WTC11 (cell line): ENCODE measurements around the gene ANKRD11. TPM values are rescaled to one million over a fixed set of nuclear protein-coding genes. Genes with fewer than 3 reads are reported as not detected.
A peak's percentile ranks its signal among the peaks of the same experiment; 100 is the strongest.

Experiments
- ATAC-seq: fragments of 200-7000 bp; cut with Tn5 transposase; 2 replicates; pipeline ENCODE4 v1.10.0; 2021; ENCODE audit warnings: mild to moderate bottlenecking, moderate library complexity
- CTCF ChIA-PET: fragments of 300-600 bp; sonication (Branson Sonifier 250); formaldehyde crosslinking; loops from one replicate; lab custom pipeline; 2021; ENCODE audit warnings: antibody characterized with exemption; lab: Charles Lee
- POLR2A ChIA-PET: fragments of 350-600 bp; sonication (Branson Sonifier 250); formaldehyde crosslinking; loops from one replicate; lab custom pipeline; 2021; ENCODE audit warnings: antibody characterized with exemption; lab: Charles Lee
- DNase-seq: peaks from one replicate; pipeline ENCODE4 v3.0.0; 2021; ENCODE audit warnings: low spot score
- H3K27ac Mint-ChIP-seq: 2 replicates; pipeline ENCODE4 v1.8.0; 2021; ENCODE audit warnings: mixed read lengths
- H3K27me3 Mint-ChIP-seq: 2 replicates; pipeline ENCODE4 v1.8.0; 2021; ENCODE audit warnings: low read depth, mild to moderate bottlenecking, moderate library complexity, mixed read lengths
- H3K36me3 Mint-ChIP-seq: 2 replicates; pipeline ENCODE4 v1.8.0; 2021; ENCODE audit warnings: mixed read lengths
- H3K4me1 Mint-ChIP-seq: 2 replicates; pipeline ENCODE4 v1.8.0; 2022; ENCODE audit warnings: mixed read lengths
- H3K4me3 Mint-ChIP-seq: 2 replicates; pipeline ENCODE4 v1.8.0; 2021; ENCODE audit warnings: mild to moderate bottlenecking, moderate library complexity, mixed read lengths
- H3K9me3 Mint-ChIP-seq: 2 replicates; pipeline ENCODE4 v1.8.0; 2021; ENCODE audit warnings: mixed read lengths
- CBFB ChIP-seq: sonication (generic); formaldehyde crosslinking; IDR thresholded peaks from 2 replicates; pipeline ENCODE4 v1.8.1; 2022; ENCODE audit warnings: mild to moderate bottlenecking, low read depth, missing genetic modification reagents
- ESRRA ChIP-seq: sonication (generic); formaldehyde crosslinking; IDR thresholded peaks from 2 replicates; pipeline ENCODE4 v1.8.1; 2022; ENCODE audit warnings: mild to moderate bottlenecking, missing genetic modification reagents, borderline replicate concordance
- FOXK1 ChIP-seq: sonication (generic); formaldehyde crosslinking; IDR thresholded peaks from 2 replicates; pipeline ENCODE4 v1.8.0; 2022; ENCODE audit warnings: mild to moderate bottlenecking, moderate library complexity, missing genetic modification reagents
- MXD4 ChIP-seq: fragments of 250-450 bp; sonication (Bioruptor Pico); IDR thresholded peaks from 2 replicates; pipeline ENCODE4 v1.8.0; 2021; ENCODE audit warnings: mild to moderate bottlenecking, moderate library complexity, borderline replicate concordance
- NR3C1 ChIP-seq: sonication (generic); formaldehyde crosslinking; conservative IDR thresholded peaks from 2 replicates; pipeline ENCODE4 v1.8.1; 2023; ENCODE audit warnings: low read depth, mild to moderate bottlenecking, missing genetic modification reagents
- RELA ChIP-seq: sonication (generic); formaldehyde crosslinking; IDR thresholded peaks from 2 replicates; pipeline ENCODE4 v1.8.1; 2022; ENCODE audit warnings: missing genetic modification reagents, mild to moderate bottlenecking, borderline replicate concordance
- RORB ChIP-seq: fragments of 250-450 bp; sonication (Bioruptor Pico); IDR thresholded peaks from 2 replicates; pipeline ENCODE4 v1.9.0; 2021; ENCODE audit warnings: mild to moderate bottlenecking
- SMAD3 ChIP-seq: sonication (generic); formaldehyde crosslinking; IDR thresholded peaks from 2 replicates; pipeline ENCODE4 v1.8.0; 2022; ENCODE audit warnings: missing genetic modification reagents, mild to moderate bottlenecking, borderline replicate concordance
- TEAD4 ChIP-seq: sonication (generic); formaldehyde crosslinking; IDR thresholded peaks from 2 replicates; pipeline ENCODE4 v1.8.0; 2022; ENCODE audit warnings: mild to moderate bottlenecking, missing genetic modification reagents
- ZBTB21 ChIP-seq: sonication (generic); formaldehyde crosslinking; IDR thresholded peaks from 2 replicates; pipeline ENCODE4 v1.8.1; 2023; ENCODE audit warnings: mild to moderate bottlenecking, missing genetic modification reagents, borderline replicate concordance
- ZNF317 ChIP-seq: sonication (generic); formaldehyde crosslinking; IDR thresholded peaks from 2 replicates; pipeline ENCODE4 v1.8.1; 2023; ENCODE audit warnings: low read depth, mild to moderate bottlenecking, moderate library complexity, missing genetic modification reagents, borderline replicate concordance
- total RNA-seq: library from RNA; stranded (reverse); gene quantifications from 3 replicates; pipeline ENCODE4 v1.2.3, GENCODE V29; 2021
- TF ChIP-seq, protein P1 (sequence below): sonication (generic); formaldehyde crosslinking; conservative IDR thresholded peaks from 2 replicates; pipeline ENCODE4 v1.8.1; 2023; ENCODE audit warnings: mild to moderate bottlenecking, low read depth, missing genetic modification reagents, moderate library complexity
- TF ChIP-seq, protein P2 (sequence below): sonication (generic); formaldehyde crosslinking; IDR thresholded peaks from 2 replicates; pipeline ENCODE4 v1.8.0; 2023; ENCODE audit warnings: mild to moderate bottlenecking, missing genetic modification reagents
- TF ChIP-seq, protein P3 (sequence below): sonication (generic); formaldehyde crosslinking; IDR thresholded peaks from 2 replicates; pipeline ENCODE4 v1.8.1; 2023; ENCODE audit warnings: mild to moderate bottlenecking, missing genetic modification reagents, borderline replicate concordance
- TF ChIP-seq, protein P4 (sequence below): sonication (generic); formaldehyde crosslinking; IDR thresholded peaks from 2 replicates; pipeline ENCODE4 v1.8.0; 2022; ENCODE audit warnings: missing genetic modification reagents

The ANKRD11 gene
- total RNA-seq, 1 experiment from 2014 or later, result 184 TPM

DNA sequence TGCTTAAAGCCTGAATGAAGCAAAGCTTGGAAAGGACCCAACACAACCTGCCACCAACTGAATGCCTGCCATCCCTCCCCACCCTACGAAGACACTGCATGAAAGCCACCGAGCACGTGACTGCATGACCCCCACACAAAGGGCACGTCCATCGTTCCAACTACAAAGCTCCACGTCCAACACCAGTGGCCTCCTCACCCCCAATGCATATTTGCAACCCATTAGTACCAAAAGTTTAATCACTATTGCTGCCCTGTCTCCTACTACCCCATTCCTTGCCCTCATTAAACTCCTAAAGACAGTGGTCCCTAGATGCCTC lies 43.4 kb downstream of the ANKRD11 start:
- POLR2A ChIA-PET, result no interaction called here
- TF ChIP-seq, protein P1, sequence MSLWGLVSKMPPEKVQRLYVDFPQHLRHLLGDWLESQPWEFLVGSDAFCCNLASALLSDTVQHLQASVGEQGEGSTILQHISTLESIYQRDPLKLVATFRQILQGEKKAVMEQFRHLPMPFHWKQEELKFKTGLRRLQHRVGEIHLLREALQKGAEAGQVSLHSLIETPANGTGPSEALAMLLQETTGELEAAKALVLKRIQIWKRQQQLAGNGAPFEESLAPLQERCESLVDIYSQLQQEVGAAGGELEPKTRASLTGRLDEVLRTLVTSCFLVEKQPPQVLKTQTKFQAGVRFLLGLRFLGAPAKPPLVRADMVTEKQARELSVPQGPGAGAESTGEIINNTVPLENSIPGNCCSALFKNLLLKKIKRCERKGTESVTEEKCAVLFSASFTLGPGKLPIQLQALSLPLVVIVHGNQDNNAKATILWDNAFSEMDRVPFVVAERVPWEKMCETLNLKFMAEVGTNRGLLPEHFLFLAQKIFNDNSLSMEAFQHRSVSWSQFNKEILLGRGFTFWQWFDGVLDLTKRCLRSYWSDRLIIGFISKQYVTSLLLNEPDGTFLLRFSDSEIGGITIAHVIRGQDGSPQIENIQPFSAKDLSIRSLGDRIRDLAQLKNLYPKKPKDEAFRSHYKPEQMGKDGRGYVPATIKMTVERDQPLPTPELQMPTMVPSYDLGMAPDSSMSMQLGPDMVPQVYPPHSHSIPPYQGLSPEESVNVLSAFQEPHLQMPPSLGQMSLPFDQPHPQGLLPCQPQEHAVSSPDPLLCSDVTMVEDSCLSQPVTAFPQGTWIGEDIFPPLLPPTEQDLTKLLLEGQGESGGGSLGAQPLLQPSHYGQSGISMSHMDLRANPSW (CRISPR knock-in tag), result no peak
- TF ChIP-seq TEAD4 (CRISPR knock-in tag), result no peak
- no peak for TF ChIP-seq FOXK1 (CRISPR knock-in tag)
- no peak for TF ChIP-seq ESRRA (CRISPR knock-in tag)
- TF ChIP-seq, protein P2, sequence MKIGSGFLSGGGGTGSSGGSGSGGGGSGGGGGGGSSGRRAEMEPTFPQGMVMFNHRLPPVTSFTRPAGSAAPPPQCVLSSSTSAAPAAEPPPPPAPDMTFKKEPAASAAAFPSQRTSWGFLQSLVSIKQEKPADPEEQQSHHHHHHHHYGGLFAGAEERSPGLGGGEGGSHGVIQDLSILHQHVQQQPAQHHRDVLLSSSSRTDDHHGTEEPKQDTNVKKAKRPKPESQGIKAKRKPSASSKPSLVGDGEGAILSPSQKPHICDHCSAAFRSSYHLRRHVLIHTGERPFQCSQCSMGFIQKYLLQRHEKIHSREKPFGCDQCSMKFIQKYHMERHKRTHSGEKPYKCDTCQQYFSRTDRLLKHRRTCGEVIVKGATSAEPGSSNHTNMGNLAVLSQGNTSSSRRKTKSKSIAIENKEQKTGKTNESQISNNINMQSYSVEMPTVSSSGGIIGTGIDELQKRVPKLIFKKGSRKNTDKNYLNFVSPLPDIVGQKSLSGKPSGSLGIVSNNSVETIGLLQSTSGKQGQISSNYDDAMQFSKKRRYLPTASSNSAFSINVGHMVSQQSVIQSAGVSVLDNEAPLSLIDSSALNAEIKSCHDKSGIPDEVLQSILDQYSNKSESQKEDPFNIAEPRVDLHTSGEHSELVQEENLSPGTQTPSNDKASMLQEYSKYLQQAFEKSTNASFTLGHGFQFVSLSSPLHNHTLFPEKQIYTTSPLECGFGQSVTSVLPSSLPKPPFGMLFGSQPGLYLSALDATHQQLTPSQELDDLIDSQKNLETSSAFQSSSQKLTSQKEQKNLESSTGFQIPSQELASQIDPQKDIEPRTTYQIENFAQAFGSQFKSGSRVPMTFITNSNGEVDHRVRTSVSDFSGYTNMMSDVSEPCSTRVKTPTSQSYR (CRISPR knock-in tag), result no peak
- TF ChIP-seq ZNF317 (CRISPR knock-in tag), result no peak
- TF ChIP-seq RELA (CRISPR knock-in tag), result no peak
- no peak for TF ChIP-seq CBFB
- TF ChIP-seq, protein P3, sequence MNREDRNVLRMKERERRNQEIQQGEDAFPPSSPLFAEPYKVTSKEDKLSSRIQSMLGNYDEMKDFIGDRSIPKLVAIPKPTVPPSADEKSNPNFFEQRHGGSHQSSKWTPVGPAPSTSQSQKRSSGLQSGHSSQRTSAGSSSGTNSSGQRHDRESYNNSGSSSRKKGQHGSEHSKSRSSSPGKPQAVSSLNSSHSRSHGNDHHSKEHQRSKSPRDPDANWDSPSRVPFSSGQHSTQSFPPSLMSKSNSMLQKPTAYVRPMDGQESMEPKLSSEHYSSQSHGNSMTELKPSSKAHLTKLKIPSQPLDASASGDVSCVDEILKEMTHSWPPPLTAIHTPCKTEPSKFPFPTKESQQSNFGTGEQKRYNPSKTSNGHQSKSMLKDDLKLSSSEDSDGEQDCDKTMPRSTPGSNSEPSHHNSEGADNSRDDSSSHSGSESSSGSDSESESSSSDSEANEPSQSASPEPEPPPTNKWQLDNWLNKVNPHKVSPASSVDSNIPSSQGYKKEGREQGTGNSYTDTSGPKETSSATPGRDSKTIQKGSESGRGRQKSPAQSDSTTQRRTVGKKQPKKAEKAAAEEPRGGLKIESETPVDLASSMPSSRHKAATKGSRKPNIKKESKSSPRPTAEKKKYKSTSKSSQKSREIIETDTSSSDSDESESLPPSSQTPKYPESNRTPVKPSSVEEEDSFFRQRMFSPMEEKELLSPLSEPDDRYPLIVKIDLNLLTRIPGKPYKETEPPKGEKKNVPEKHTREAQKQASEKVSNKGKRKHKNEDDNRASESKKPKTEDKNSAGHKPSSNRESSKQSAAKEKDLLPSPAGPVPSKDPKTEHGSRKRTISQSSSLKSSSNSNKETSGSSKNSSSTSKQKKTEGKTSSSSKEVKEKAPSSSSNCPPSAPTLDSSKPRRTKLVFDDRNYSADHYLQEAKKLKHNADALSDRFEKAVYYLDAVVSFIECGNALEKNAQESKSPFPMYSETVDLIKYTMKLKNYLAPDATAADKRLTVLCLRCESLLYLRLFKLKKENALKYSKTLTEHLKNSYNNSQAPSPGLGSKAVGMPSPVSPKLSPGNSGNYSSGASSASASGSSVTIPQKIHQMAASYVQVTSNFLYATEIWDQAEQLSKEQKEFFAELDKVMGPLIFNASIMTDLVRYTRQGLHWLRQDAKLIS (CRISPR knock-in tag), result no peak
- no peak for TF ChIP-seq MXD4 (CRISPR knock-in tag)
- TF ChIP-seq, protein P4, sequence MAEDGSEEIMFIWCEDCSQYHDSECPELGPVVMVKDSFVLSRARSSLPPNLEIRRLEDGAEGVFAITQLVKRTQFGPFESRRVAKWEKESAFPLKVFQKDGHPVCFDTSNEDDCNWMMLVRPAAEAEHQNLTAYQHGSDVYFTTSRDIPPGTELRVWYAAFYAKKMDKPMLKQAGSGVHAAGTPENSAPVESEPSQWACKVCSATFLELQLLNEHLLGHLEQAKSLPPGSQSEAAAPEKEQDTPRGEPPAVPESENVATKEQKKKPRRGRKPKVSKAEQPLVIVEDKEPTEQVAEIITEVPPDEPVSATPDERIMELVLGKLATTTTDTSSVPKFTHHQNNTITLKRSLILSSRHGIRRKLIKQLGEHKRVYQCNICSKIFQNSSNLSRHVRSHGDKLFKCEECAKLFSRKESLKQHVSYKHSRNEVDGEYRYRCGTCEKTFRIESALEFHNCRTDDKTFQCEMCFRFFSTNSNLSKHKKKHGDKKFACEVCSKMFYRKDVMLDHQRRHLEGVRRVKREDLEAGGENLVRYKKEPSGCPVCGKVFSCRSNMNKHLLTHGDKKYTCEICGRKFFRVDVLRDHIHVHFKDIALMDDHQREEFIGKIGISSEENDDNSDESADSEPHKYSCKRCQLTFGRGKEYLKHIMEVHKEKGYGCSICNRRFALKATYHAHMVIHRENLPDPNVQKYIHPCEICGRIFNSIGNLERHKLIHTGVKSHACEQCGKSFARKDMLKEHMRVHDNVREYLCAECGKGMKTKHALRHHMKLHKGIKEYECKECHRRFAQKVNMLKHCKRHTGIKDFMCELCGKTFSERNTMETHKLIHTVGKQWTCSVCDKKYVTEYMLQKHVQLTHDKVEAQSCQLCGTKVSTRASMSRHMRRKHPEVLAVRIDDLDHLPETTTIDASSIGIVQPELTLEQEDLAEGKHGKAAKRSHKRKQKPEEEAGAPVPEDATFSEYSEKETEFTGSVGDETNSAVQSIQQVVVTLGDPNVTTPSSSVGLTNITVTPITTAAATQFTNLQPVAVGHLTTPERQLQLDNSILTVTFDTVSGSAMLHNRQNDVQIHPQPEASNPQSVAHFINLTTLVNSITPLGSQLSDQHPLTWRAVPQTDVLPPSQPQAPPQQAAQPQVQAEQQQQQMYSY (CRISPR knock-in tag), result no peak
- no peak for TF ChIP-seq ZBTB21 (CRISPR knock-in tag)
- TF ChIP-seq NR3C1 (CRISPR knock-in tag), result no peak
- TF ChIP-seq SMAD3, result no peak
- TF ChIP-seq RORB (CRISPR knock-in tag), result no peak
- Mint-ChIP-seq H3K27me3 (no peaks in the 10 kb centered on the region), H3K9me3 (no peaks in the 10 kb centered on the region), H3K4me1 (peaks cover 79% of the 10 kb centered on the region), H3K4me3 (no peak overlapping the region), H3K27ac (peak overlapping the region; percentile 90), H3K36me3 (no peaks in the 10 kb centered on the region)
- DNase-seq (no peak), ATAC-seq (no peak)
- CTCF ChIA-PET, result interaction anchor here (1.1 kb wide), 2 partner anchors 90 to 153 kb away, joined by 4 to 5 read pairs; no protein-coding TSS in a partner anchor
